ENCODE results near the gene GRID2. TPM values are rescaled to one million over a fixed set of nuclear protein-coding genes. Genes with fewer than 3 reads are reported as not detected.

Gene GRID2
- total RNA-seq, 6 donors from 2014 or later = 0.76 TPM; not detected in 5

DNA sequence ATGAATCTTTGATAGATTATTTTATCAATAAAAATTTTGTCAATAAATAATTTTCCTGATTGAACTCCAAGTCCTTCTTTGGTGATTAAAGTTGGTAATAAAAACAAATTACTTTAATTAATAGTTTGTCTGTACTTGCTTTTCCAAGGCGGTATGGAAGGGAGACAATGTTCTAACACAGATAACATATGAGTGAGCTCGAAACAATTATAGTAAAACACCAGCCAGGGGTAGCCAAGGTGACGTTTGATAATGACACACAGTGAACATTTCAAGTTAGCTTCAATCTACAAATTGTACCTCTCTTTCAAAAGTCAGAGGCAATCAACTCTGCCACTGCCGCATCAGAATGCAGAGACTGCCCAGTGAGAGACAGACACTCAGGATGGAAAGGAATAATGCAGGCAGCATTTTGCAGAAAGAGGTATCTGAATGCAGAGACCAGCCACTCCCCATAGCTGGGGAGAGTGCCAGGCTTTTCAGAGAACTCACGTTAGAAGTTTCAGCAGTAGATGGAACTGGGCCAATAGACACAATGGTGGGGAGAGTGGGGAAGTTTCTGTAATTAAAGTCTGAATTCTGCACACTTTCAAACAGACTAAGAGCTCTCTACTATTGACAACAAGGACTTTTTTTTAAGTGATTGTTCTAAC lies 1506.7 kb downstream of the GRID2 start:
- Histone ChIP-seq H3K36me3 (no peaks in the 10 kb centered on the region), H3K27me3 (no peaks in the 10 kb centered on the region), H3K27ac (no peak overlapping the region), H3K4me1 (no peaks in the 10 kb centered on the region), H3K4me3 (no peak overlapping the region), H3K9me3 (no peaks in the 10 kb centered on the region)
- TF ChIP-seq POLR2AphosphoS5 (IDR thresholded peaks at IDR 0.05) = no peak
- no peak for TF ChIP-seq POLR2A (IDR thresholded peaks at IDR 0.05)
- TF ChIP-seq EP300 (IDR thresholded peaks at IDR 0.05) = no peak
- no peak for TF ChIP-seq CTCF (IDR thresholded peaks at IDR 0.05)
- ATAC-seq (ENCODE audit: low FRiP score in 2 of 2) (no peak), DNase-seq (peak in 1 of 2 donors; percentile 54)
- WGBS, 2 donors = 41 to 47% methylated on average over 5 of the region's 5 CpGs

DNA sequence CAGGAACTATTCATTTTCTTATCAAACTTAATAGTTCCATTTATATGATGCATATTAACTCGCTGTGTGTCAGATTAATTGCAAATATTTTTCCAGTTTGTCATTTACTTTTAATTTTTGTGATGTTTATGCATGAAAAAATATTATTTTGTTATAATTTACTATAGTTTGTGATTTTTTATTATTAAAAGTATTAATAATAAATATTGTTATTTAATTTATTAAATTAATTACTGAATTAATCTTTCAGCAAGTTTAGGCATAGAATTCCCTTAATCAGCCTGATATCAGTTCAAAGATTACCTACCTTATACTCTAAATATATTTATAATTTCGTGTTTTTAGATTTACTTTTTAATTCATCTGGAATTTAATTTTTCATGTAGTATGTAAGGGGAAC lies 1509.3 kb downstream of the GRID2 start:
- H3K27me3 ChIP-seq = no peaks in the 10 kb centered on the region
- no peak for DNase-seq
- no peak overlapping the region for H3K27ac ChIP-seq
- WGBS, 2 donors = 81 to 86% methylated on average over 2 of the region's 2 CpGs
- TF ChIP-seq POLR2A (IDR thresholded peaks at IDR 0.05) = no peak
- no peak for TF ChIP-seq POLR2AphosphoS5 (IDR thresholded peaks at IDR 0.05)
- no peak for TF ChIP-seq EP300 (IDR thresholded peaks at IDR 0.05)
- no peak for TF ChIP-seq CTCF (IDR thresholded peaks at IDR 0.05)
- H3K4me1 ChIP-seq = no peaks in the 10 kb centered on the region
- ATAC-seq (ENCODE audit: low FRiP score in 2 of 2) = no peak
- no peaks in the 10 kb centered on the region for H3K9me3 ChIP-seq
- no peak overlapping the region for H3K4me3 ChIP-seq
- no peaks in the 10 kb centered on the region for H3K36me3 ChIP-seq

GRCh38 chr4:93814141-93814540 lies 1510.4 kb downstream of the GRID2 start:
- Histone ChIP-seq H3K36me3 (no peaks in the 10 kb centered on the region), H3K27me3 (no peaks in the 10 kb centered on the region), H3K27ac (no peak overlapping the region), H3K9me3 (no peaks in the 10 kb centered on the region), H3K4me1 (no peaks in the 10 kb centered on the region), H3K4me3 (no peak overlapping the region)
- DNase-seq (no peak), ATAC-seq (ENCODE audit: low FRiP score in 2 of 2) (no peak)
- no peak for TF ChIP-seq POLR2AphosphoS5 (IDR thresholded peaks at IDR 0.05)
- no peak for TF ChIP-seq POLR2A (IDR thresholded peaks at IDR 0.05)
- no peak for TF ChIP-seq CTCF (IDR thresholded peaks at IDR 0.05)
- no peak for TF ChIP-seq EP300 (IDR thresholded peaks at IDR 0.05)
- 60 to 83% methylated on average over 3 of the region's 3 CpGs for WGBS, 2 donors

DNA sequence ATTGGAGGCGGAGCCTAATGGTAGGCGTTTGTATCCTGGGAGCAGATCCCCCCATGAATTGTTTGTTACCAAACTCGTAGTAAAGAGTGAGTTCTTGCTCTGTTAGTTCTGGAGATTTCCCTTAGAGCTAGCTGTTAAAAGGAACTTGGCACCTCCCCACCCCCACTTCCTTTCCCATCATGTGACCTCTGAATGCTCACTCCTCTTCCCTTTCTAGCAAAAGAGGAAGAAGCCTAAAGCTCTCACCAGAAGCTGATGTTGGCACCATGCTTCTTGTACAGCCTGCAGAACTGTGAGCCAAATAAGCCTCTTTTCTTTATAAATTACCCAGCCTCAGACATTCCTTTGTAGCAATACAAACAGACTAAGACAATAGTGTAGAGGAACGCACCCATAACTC lies 1511.0 kb downstream of the GRID2 start:
- WGBS, 2 donors = 52 to 60% methylated on average over 4 of the region's 4 CpGs
- peak in 1 of 2 donors; percentile 62 for ATAC-seq (ENCODE audit: low FRiP score in 2 of 2)
- no peaks in the 10 kb centered on the region for H3K36me3 ChIP-seq
- TF ChIP-seq EP300 (IDR thresholded peaks at IDR 0.05) = no peak
- no peak for TF ChIP-seq POLR2AphosphoS5 (IDR thresholded peaks at IDR 0.05)
- no peak for TF ChIP-seq CTCF (IDR thresholded peaks at IDR 0.05)
- TF ChIP-seq POLR2A (IDR thresholded peaks at IDR 0.05) = no peak
- no peaks in the 10 kb centered on the region for H3K27me3 ChIP-seq
- H3K27ac ChIP-seq = no peak overlapping the region
- H3K4me3 ChIP-seq = no peak overlapping the region
- no peaks in the 10 kb centered on the region for H3K9me3 ChIP-seq
- H3K4me1 ChIP-seq = no peaks in the 10 kb centered on the region
- DNase-seq = peak in 1 of 2 donors; percentile 40

Small RNA genes within 50 kb of the gene (small RNA-seq; reads per million reads assigned to genes)
- gene RNA5SP164 = 0 reads per million in 4 donors

Data from upper lobe of left lung (tissue), 6 donors.